ENCODE measurements around the gene ARHGEF11.

DNA sequence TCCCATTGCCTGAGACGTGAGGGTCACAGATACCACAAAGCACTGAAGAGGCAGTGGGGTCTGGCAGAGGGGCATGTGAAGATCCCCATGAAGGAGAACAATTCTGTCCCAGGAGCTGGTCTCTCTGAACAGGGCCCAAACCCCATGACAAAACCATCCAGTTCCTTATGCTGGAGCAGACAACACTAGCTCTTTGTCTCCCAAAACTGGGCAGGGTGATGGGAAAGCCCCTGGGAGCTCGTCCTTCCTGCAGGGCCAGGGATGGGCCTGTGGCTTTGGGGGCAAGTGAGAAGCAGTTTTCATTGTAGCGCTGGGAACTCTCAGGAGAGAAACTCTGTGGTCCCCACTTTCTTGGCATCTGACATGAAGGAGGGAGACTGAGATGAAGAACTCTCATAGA is 45.2 kb upstream of the ARHGEF11 start:
- TF ChIP-seq, protein P1, sequence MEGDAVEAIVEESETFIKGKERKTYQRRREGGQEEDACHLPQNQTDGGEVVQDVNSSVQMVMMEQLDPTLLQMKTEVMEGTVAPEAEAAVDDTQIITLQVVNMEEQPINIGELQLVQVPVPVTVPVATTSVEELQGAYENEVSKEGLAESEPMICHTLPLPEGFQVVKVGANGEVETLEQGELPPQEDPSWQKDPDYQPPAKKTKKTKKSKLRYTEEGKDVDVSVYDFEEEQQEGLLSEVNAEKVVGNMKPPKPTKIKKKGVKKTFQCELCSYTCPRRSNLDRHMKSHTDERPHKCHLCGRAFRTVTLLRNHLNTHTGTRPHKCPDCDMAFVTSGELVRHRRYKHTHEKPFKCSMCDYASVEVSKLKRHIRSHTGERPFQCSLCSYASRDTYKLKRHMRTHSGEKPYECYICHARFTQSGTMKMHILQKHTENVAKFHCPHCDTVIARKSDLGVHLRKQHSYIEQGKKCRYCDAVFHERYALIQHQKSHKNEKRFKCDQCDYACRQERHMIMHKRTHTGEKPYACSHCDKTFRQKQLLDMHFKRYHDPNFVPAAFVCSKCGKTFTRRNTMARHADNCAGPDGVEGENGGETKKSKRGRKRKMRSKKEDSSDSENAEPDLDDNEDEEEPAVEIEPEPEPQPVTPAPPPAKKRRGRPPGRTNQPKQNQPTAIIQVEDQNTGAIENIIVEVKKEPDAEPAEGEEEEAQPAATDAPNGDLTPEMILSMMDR (conservative IDR thresholded peaks at IDR 0.05): no peak
- TF ChIP-seq ZFX (IDR thresholded peaks at IDR 0.05): no peak
